Hypothalamus (tissue), 51 donors: ENCODE results near the gene ELK4.

Experiments
- DNase-seq, 51 donors: peaks; one replicate each; lab custom pipeline; 2025; lab: John Stamatoyannopoulos, UW

The ELK4 gene

DNA sequence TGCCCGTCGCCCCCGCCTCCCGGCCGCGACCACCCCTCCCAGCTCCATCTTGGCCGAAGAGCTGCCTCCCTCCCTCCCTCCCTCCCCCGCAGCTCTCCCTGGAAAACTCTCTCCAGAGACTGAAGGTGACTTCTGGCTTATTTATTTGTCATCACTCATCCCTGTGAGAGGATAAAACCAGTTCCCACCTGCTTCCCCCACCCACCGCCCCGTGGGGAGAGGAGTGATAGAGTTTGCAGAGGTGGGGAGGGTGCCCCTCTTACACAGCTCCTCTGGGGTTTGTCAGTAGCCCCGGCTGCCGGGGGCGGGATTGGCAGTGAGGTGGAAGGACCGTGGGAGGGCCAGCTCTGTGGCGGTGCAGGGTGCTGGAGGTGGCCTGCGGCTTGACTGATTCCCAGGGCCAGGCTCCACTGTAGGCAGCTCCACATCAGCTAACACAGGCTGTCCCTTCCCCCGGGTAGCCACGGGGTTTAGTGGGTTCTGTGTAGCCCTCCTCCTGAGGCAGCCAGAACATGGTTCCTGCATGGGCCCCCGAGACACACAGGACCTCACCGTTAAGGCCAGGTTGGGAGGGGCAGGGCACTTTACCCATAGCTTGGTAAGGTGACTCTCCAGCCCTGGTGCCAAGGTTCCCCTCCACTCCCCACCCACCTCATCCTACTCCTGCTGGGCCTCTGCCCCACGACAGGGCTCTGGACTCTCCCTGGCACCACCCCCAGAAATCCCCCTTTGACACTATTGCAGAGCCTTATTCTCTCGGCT is 62.2 kb downstream of the ELK4 start:
- peak in 1 of 51 donors; percentile 15 for DNase-seq

DNA sequence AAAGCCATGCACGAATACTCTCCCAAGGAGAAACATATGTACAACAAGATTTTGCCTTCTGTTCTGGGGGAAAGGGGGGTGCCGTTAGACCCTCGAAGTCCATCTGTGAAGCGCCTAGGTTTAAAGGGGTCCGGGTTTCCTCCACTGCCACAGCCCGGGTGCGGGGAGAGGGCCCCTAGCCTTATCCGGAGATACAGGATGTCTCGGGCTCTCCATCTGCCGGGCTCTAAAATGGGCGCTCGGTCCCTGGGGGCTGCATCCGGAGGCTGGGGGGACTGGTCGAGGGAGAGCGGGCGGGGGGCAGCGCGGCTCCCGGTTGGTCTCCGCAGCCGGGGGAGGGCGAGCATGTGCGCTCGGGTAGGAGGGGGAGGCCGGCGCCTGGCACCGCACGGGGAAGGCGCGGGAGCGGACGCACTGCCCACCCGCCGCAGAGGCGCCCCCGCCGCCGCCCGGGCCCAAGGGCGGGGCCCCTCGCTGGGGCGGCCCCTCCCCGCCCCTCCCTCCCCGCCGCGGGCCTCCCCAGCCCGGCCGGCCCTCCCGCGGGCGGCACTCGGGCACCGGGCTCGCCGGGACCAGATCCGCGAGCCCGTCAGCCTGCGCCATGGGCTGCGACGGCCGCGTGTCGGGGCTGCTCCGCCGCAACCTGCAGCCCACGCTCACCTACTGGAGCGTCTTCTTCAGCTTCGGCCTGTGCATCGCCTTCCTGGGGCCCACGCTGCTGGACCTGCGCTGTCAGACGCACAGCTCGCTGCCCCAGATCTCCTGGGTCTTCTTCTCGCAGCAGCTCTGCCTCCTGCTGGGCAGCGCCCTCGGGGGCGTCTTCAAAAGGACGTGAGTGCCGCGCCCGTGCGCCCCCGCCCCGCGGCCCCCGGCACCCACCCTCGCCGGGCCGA is 63.1 kb downstream of the ELK4 start:
- peak in 8 of 51 donors; percentile 12 to 43 (median 20) for DNase-seq

DNA sequence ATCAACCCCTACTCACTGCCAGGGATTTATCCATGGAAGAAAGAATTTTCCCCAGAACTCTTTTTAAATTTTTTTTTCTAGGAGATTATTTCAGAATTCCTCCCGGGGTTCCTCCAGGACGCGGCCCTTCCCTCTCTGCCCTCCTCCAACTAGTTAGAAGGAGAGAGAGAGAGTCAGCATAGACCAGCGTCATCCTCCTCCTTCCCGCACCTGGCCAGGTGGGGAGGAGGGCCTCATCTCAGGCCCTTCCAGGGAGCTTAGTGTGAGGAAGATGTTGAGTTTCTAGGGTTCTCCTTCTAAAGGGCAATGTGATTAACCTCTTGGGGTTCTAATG is 63.7 kb downstream of the ELK4 start:
- no peak for DNase-seq

DNA sequence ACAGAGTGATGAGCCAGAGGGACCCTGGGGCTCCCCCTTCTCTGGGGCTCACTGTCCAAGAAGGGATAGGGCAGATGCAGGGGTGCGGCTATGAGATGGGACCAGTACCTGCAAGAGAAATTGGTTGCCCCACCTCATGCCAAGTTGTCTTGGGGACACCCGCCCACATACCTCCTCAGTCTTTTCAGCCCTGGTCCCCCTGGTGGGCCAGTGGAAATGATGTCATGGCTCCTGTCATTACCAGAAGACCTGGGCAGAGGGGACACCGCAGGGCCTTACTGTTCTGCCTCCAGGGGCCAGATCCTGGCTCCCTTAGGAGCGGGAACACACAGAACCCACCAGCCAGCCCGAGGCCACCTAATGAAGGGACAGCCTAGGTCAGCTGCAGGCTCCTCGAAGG is 64.1 kb downstream of the ELK4 start:
- no peak for DNase-seq

DNA sequence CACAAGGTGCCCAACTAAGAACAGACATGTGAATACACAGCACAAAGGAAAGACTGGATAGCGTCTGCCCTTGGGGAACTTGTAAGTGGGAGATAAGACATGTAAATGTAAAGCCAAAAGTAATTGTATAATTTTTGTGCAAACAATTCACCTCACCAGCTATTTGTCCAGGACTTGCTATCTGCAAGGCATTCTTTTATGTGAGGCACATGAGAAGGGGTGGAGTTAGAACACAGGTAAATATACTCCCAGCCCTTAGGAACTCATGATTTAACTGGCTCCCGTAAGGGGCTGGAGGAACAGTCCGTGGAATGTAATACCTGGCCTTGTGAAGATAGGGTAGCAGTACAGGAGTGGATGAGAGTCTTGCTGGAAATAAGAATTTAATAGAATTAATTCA is 66.0 kb downstream of the ELK4 start:
- no peak for DNase-seq

DNA sequence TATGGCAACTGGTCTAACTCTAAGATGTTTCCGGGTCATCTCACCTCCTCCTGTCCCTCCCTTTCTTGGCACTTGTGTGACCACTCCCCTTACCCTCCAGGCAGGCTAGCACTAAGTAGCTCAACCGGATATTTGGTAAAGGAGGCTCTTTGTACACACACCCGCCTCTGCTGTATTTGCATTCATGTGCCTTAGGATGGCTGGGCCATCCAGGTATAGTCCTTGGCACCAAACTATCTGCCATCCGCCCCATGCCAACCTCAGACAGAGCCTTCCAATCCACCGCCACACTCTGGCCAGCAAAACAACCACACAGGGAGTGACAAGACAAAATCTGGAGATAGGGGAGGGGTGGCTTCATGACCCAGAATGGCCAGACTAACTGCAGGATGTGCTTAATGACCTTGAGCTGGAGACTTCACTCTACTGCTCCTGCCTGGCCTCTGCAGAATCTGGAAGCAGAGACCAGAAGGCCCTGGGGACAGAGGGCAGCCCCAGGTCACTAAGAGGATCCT is 67.8 kb downstream of the ELK4 start:
- no peak for DNase-seq

DNA sequence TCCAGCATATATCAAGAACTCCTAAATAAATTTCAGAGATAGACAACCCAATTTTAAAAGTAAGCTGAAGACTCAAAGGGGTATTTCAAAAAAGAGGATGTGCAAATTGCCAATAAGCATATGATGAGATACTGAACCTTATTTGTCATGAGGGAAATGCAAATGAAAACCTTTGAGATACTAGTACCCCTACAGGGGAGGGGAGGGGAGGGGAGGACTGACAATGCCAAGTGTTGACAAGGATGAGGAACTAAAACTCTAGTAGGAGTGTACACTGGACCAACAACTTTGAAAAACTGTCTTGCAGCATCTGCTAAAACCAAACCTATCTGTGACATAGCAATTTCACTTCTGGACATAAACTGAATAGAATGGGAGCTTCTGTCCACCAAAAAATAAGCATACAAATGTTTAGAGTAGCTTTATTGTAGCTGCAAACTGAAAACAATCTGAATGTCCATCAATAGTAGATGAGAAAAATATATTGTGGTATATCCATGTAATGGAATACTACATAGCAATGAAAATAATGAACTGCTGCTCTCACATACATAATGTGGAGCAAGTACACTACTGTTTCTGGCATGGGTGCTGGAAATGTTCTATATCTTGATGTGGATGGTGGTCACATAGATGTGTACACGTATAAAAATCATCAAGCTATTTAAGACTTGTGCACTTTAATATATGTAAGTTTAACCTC is 70.2 kb downstream of the ELK4 start:
- DNase-seq: no peak
